ENCODE measurements around the gene ICE2.

The ICE2 gene

DNA sequence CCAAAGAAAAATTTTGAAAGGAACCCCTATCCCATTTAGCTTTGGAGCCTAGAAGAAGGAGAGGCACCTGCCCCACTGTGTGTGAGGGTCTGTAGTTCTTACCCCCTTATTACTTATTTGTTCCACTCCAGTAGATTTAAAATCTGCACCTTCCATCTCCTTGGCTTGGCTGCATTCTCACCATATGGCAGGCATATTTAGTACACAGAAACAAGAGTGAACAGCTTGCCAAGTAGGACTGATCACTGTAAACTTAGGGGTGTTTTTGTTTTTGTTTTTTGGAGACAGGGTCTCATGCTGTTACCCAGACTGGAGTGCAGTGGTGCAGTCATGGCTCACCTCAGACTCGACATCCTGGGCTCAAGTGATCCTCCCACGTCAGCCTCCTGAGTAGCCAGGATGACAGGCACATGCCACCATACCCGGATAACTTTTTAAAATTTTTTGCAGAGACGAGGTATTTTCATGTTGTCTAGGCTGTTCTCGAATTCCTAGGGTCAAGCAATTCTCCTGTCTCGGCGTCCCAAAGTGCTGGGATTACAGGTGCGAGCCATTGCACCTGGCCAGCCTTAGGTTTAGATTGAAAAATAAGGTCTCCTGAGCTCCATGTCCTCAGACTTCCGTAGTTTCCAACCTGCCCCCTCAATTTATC, 67.0 kb downstream of the ICE2 start:
- TF ChIP-seq, protein P1, sequence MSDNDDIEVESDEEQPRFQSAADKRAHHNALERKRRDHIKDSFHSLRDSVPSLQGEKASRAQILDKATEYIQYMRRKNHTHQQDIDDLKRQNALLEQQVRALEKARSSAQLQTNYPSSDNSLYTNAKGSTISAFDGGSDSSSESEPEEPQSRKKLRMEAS (IDR thresholded peaks at IDR 0.05) = no peak
- no peak for TF ChIP-seq CREB1 (IDR thresholded peaks at IDR 0.05; ENCODE audit: low read depth)
- TF ChIP-seq ZBTB7A (IDR thresholded peaks at IDR 0.05; ENCODE audit: low read depth) = no peak
- TF ChIP-seq EP300 (IDR thresholded peaks at IDR 0.05; ENCODE audit: borderline replicate concordance) = no peak
- TF ChIP-seq TCF12 (IDR thresholded peaks at IDR 0.05; ENCODE audit: low read depth) = no peak
- no peak for TF ChIP-seq NFIC (IDR thresholded peaks at IDR 0.05)
- TF ChIP-seq TEAD4 (IDR thresholded peaks at IDR 0.05) = no peak
- no peak for TF ChIP-seq YY1 (IDR thresholded peaks at IDR 0.05; ENCODE audit: low read depth)
- TF ChIP-seq RAD21 (IDR thresholded peaks at IDR 0.05; ENCODE audit: low read depth) = no peak

DNA sequence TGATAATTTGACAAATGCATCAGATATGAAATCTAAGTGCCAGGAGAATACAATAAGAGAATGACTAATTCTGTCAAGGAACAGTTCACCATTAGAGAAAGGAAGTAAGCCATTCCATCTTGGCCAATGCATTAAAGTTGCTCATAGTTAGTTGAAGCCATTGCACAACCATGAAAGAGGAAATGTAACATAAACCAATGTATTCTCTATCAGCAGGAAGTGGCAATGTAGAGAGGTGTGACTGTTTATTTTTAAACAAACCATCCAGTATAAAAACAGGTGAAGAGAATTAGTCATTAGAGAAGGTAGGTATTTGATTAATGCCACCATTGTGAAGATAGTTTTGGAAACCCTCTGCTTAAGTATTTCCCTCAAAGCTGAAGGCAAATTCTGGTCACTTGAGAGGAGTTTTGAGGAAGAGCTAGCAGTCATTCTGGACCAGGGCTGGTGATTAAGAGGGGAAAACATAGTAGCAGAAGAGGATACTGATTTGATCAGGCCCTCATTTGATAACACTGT, 70.4 kb downstream of the ICE2 start:
- TF ChIP-seq EGR1 (IDR thresholded peaks at IDR 0.05) = no peak
- peak; percentile 92 for TF ChIP-seq FOXM1 (IDR thresholded peaks at IDR 0.05; ENCODE audit: borderline replicate concordance, low read depth)
- peak; percentile 55 for TF ChIP-seq TCF12 (IDR thresholded peaks at IDR 0.05; ENCODE audit: low read depth)
- 0 out of 2 replicates have a peak, but pooled peaks have one; percentile 30 for TF ChIP-seq TEAD4 (IDR thresholded peaks at IDR 0.05)
- TF ChIP-seq CEBPB (IDR thresholded peaks at IDR 0.05) = peak; percentile 96
- TF ChIP-seq NFIC (IDR thresholded peaks at IDR 0.05) = peak; percentile 31; the same call in 1 of the 2 replicates
- TF ChIP-seq, protein P1 (IDR thresholded peaks at IDR 0.05) = no peak
- peak; percentile 77; the same call in 1 of the 2 replicates for TF ChIP-seq EP300 (IDR thresholded peaks at IDR 0.05; ENCODE audit: borderline replicate concordance)

DNA sequence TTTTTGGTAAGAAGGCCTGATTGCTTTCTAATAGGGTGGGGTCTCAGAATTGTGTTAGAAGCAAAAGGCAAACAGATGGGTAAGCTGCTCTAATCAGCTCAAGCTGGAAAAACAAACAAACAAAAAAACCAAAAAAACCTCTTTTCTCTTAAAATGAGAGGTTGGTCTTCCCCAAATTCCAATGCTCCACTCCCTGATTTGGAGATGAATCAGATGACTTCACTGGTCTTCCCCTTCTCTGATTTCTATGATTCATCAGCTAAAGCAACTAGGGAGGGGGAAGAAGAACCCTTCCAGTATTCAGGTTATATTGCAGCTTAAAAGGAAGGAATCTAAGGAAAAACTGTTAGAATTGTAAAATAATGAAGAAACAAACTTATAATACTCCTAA, 71.5 kb downstream of the ICE2 start:
- TF ChIP-seq CEBPB (IDR thresholded peaks at IDR 0.05) (no peak), CREB1 (IDR thresholded peaks at IDR 0.05; ENCODE audit: low read depth) (no peak), EP300 (IDR thresholded peaks at IDR 0.05; ENCODE audit: borderline replicate concordance) (peak; percentile 38; the same call in 1 of the 2 replicates), YY1 (IDR thresholded peaks at IDR 0.05; ENCODE audit: low read depth) (no peak), TEAD4 (IDR thresholded peaks at IDR 0.05) (peak; percentile 50), FOXM1 (IDR thresholded peaks at IDR 0.05; ENCODE audit: borderline replicate concordance, low read depth) (peak; percentile 61), TAF1 (IDR thresholded peaks at IDR 0.05; ENCODE audit: low read depth) (no peak), RAD21 (IDR thresholded peaks at IDR 0.05; ENCODE audit: low read depth) (no peak), ZBTB7A (IDR thresholded peaks at IDR 0.05; ENCODE audit: low read depth) (no peak), EGR1 (IDR thresholded peaks at IDR 0.05) (no peak), NFIC (IDR thresholded peaks at IDR 0.05) (0 out of 2 replicates have a peak, but pooled peaks have one; percentile 11), TCF12 (IDR thresholded peaks at IDR 0.05; ENCODE audit: low read depth) (no peak)
- TF ChIP-seq, protein P1 (IDR thresholded peaks at IDR 0.05) = no peak
- TF ChIP-seq, protein P2, sequence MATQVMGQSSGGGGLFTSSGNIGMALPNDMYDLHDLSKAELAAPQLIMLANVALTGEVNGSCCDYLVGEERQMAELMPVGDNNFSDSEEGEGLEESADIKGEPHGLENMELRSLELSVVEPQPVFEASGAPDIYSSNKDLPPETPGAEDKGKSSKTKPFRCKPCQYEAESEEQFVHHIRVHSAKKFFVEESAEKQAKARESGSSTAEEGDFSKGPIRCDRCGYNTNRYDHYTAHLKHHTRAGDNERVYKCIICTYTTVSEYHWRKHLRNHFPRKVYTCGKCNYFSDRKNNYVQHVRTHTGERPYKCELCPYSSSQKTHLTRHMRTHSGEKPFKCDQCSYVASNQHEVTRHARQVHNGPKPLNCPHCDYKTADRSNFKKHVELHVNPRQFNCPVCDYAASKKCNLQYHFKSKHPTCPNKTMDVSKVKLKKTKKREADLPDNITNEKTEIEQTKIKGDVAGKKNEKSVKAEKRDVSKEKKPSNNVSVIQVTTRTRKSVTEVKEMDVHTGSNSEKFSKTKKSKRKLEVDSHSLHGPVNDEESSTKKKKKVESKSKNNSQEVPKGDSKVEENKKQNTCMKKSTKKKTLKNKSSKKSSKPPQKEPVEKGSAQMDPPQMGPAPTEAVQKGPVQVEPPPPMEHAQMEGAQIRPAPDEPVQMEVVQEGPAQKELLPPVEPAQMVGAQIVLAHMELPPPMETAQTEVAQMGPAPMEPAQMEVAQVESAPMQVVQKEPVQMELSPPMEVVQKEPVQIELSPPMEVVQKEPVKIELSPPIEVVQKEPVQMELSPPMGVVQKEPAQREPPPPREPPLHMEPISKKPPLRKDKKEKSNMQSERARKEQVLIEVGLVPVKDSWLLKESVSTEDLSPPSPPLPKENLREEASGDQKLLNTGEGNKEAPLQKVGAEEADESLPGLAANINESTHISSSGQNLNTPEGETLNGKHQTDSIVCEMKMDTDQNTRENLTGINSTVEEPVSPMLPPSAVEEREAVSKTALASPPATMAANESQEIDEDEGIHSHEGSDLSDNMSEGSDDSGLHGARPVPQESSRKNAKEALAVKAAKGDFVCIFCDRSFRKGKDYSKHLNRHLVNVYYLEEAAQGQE (IDR thresholded peaks at IDR 0.05; ENCODE audit: low read depth) = no peak
- TF ChIP-seq, protein P3, sequence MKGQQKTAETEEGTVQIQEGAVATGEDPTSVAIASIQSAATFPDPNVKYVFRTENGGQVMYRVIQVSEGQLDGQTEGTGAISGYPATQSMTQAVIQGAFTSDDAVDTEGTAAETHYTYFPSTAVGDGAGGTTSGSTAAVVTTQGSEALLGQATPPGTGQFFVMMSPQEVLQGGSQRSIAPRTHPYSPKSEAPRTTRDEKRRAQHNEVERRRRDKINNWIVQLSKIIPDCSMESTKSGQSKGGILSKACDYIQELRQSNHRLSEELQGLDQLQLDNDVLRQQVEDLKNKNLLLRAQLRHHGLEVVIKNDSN (IDR thresholded peaks at IDR 0.05) = no peak

DNA sequence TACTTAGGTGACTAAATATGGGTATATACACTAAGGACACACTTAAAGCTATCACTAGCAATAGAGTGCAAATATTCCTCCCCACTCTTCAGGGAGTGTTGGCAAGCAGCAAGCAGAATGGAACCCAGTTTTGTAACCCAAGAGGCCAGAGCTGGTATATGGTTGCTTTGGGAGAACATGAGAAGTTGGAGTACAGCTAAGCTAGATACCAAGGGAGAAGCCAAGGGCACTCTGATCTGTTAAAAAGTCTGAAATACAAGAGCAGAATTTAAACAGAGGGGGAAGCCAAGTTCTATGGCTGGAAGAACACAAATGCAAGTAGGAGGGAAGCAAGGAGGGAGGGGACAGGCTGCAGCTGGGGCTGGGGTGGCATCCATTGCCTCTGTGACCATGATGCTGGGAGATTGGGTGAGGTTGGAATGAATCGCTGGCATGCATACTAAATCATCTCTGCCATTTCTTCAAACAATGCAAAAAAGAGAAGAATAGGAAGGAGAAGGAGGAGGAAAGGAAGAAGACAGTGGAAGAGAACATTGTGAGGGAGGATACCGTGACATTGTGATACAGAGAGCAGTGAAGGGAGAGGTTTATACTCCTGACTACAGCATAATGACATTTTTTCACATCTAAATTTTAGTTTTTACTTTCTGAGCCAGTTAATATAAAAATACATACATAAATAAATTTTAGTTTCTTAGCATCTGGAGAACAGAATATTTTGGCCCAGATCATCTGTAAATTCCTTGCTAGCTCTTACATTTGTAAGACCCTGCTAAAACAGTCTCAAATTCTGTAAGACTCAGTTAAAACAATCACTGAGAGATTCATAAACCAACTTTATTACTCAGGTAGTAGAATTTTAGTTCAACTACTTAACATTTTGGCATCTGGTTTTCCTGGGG, 72.2 kb downstream of the ICE2 start:
- 0 out of 2 replicates have a peak, but pooled peaks have one; percentile 30 for TF ChIP-seq TCF12 (IDR thresholded peaks at IDR 0.05; ENCODE audit: low read depth)
- peak; percentile 47; the same call in 1 of the 2 replicates for TF ChIP-seq TEAD4 (IDR thresholded peaks at IDR 0.05)
- peak; percentile 58; the same call in 1 of the 2 replicates for TF ChIP-seq EP300 (IDR thresholded peaks at IDR 0.05; ENCODE audit: borderline replicate concordance)
- TF ChIP-seq, protein P1 (IDR thresholded peaks at IDR 0.05) = no peak

DNA sequence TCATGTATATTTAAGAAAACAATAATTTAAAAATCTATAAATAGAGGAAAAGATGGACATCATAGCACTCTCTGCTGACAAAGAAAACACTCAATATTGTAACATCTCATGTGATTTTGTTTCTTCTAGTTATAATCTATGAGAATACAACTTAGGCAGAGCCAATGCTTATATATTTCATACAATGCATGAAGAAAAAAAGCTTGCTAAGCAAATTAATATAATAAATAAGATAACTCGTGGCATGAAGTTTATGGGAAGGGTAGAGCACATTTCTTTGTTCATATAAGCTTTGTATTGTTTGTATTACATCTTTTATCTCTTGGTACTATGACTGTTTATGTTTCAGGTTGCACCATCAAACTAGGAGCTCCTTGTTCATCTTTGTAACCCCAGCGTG, 73.5 kb downstream of the ICE2 start:
- no peak for TF ChIP-seq ZBTB7A (IDR thresholded peaks at IDR 0.05; ENCODE audit: low read depth)
- no peak for TF ChIP-seq EGR1 (IDR thresholded peaks at IDR 0.05)
- TF ChIP-seq TAF1 (IDR thresholded peaks at IDR 0.05; ENCODE audit: low read depth) = no peak
- TF ChIP-seq, protein P1 (IDR thresholded peaks at IDR 0.05) = no peak
- TF ChIP-seq, protein P3 (IDR thresholded peaks at IDR 0.05) = no peak
- TF ChIP-seq CREB1 (IDR thresholded peaks at IDR 0.05; ENCODE audit: low read depth) = no peak
- no peak for TF ChIP-seq CEBPB (IDR thresholded peaks at IDR 0.05)
- no peak for TF ChIP-seq FOXM1 (IDR thresholded peaks at IDR 0.05; ENCODE audit: borderline replicate concordance, low read depth)

DNA sequence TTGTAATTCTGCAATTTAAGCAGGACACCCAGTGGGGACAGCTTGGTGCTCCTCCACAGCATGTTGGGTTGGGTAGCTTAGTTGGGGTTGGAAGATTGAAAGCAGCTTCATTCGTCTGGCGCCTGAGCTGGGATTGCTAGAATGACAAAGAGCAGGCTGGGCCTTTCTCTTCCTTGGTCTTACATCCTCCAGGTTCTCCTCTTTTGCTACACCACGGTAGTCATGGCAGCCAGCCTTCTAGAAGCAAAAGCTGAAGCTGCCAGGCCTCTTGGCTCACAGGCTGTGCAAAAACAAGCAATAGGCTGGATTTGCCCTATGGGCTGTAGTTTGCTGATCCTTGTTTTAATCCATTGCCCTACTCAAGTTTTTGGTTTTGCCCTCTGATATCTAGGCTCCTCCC, 78.0 kb downstream of the ICE2 start:
- no peak for TF ChIP-seq ZBTB7A (IDR thresholded peaks at IDR 0.05; ENCODE audit: low read depth)
- TF ChIP-seq RAD21 (IDR thresholded peaks at IDR 0.05; ENCODE audit: low read depth) = no peak
- TF ChIP-seq, protein P1 (IDR thresholded peaks at IDR 0.05) = no peak
- no peak for TF ChIP-seq EP300 (IDR thresholded peaks at IDR 0.05; ENCODE audit: borderline replicate concordance)
- TF ChIP-seq EGR1 (IDR thresholded peaks at IDR 0.05) = no peak
- TF ChIP-seq CREB1 (IDR thresholded peaks at IDR 0.05; ENCODE audit: low read depth) = no peak
- TF ChIP-seq CEBPB (IDR thresholded peaks at IDR 0.05) = no peak
- TF ChIP-seq YY1 (IDR thresholded peaks at IDR 0.05; ENCODE audit: low read depth) = no peak
- TF ChIP-seq, protein P2 (IDR thresholded peaks at IDR 0.05; ENCODE audit: low read depth) = no peak
- no peak for TF ChIP-seq TAF1 (IDR thresholded peaks at IDR 0.05; ENCODE audit: low read depth)
- no peak for TF ChIP-seq NFIC (IDR thresholded peaks at IDR 0.05)
- TF ChIP-seq TEAD4 (IDR thresholded peaks at IDR 0.05) = no peak
- TF ChIP-seq, protein P3 (IDR thresholded peaks at IDR 0.05) = no peak

Measured in Ishikawa (cell line).